DMS114 treated with DMSO at 0.1 percent for 48 hours (cell line): ENCODE results near the gene MXRA5.
"Not testable (repeated sequence)": the region's sequence is repeated elsewhere in the genome, so short reads cannot be mapped to it uniquely, and the experiment has no call there.

Experiments used
- DNase-seq: peaks from one replicate; lab custom pipeline; 2025; ENCODE audit not compliant: unreplicated experiment; lab: John Stamatoyannopoulos, UW

The MXRA5 gene, protein sequence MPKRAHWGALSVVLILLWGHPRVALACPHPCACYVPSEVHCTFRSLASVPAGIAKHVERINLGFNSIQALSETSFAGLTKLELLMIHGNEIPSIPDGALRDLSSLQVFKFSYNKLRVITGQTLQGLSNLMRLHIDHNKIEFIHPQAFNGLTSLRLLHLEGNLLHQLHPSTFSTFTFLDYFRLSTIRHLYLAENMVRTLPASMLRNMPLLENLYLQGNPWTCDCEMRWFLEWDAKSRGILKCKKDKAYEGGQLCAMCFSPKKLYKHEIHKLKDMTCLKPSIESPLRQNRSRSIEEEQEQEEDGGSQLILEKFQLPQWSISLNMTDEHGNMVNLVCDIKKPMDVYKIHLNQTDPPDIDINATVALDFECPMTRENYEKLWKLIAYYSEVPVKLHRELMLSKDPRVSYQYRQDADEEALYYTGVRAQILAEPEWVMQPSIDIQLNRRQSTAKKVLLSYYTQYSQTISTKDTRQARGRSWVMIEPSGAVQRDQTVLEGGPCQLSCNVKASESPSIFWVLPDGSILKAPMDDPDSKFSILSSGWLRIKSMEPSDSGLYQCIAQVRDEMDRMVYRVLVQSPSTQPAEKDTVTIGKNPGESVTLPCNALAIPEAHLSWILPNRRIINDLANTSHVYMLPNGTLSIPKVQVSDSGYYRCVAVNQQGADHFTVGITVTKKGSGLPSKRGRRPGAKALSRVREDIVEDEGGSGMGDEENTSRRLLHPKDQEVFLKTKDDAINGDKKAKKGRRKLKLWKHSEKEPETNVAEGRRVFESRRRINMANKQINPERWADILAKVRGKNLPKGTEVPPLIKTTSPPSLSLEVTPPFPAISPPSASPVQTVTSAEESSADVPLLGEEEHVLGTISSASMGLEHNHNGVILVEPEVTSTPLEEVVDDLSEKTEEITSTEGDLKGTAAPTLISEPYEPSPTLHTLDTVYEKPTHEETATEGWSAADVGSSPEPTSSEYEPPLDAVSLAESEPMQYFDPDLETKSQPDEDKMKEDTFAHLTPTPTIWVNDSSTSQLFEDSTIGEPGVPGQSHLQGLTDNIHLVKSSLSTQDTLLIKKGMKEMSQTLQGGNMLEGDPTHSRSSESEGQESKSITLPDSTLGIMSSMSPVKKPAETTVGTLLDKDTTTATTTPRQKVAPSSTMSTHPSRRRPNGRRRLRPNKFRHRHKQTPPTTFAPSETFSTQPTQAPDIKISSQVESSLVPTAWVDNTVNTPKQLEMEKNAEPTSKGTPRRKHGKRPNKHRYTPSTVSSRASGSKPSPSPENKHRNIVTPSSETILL (N-terminal part only)

DNA sequence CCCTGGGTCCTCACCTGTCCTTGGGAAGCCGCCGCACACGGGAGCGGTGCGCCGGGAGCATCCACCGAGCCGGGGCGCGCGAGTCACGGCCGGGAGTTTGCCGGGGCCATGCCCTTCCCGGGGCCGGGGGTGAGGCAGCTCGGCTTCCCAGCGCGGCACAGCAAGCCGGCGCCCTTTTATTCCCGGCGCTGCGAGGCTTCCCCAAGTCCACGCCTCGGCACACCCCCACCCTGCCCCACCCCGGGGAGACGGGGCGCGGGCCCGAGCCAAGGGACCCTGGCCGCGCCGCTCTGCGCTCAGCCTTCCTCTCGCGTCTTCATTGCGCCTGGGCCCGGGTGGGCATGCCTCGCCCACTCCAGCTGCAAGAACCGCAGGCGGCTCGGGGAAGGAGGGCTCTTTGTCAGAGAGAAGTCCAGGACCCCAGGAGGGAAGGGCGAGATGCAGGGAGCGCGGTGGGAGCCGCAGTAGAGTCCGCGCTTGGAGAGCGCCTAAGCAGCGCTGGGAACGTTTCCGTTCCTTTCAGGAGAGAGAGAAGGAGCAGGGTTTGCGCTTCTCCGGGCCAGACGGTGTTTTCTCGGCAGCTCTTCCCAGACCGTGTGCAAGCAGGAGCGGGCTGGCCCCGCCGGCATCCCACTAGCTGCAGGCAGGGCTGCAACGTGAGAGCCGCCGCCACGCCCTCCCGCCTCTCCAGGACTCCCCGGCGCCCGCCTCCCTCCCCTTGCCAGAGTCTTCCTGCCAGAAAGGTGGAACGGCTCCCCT, at the start of gene MXRA5:
Gene MXRA5, minus strand, starts transcription at position 152 of the 759 bp plus-strand sequence. CDS start 2,819 bp downstream, outside the sequence.
- DNase-seq, result no peak

- DNase-seq, result no peak
Measured at GRCh38 chrX:3393581-3394111, 47.2 kb upstream of the MXRA5 start.

DNA sequence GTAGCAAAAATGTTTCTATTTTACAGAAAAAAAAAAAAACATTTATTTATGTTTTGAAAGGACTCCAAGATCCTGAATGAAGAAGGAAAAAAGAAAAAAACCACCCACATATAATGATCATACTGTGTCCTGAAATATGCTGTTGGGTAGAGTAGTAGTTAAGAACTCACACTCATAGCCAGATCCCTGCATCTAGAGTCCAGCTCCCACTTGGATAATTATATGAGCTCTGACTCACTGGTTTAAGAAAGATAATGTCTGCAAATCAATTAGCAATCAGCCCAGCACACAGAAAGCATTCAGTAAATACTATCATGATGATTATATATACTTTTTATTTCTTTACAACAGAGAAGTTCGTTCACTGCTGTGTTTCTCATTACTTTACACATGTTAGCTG, 46.7 kb upstream of the MXRA5 start:
- no peak for DNase-seq

- no peak for DNase-seq
Measured at GRCh38 chrX:3388457-3388856, 42.0 kb upstream of the MXRA5 start.

GRCh38 chrX:3384327-3384726, 37.9 kb upstream of the MXRA5 start:
- no peak for DNase-seq

DNA sequence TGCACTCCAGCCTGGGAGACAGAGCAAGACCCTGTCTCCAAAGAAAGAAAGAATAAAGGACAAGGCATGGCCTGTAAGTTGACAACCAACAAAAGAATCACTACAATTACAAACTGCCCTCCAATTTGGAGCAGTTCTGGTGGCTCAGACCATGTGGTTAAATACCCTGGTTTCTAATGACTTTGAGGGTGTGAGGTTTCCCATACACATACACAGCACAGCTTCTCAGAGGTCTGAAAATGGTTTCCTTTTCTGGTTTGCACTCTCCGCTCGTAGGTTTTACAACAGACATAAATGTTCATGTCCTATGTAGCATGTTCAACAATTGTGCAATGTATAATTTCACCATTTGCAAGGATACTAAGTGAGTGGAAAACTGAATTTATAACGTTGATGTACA, 34.2 kb upstream of the MXRA5 start:
- no peak for DNase-seq

DNA sequence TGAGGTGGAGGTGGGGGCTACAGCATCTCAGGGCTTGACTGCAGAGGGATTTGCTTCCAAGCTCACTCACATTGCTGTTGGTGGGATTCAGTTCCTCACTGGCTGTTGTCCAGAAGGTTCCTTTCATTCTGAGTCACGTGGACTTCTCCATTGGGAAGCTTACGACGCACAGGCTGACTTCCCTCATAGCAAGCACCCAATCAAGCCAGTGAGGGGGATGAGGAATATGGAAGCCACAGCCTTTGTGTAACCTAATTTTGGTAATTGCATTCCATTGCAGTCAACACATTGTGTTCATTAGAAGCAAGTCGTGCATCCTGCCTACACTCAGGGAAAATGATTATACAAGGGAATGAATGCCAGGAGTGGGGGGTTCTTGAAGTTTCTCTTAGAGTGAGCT, 32.7 kb upstream of the MXRA5 start:
- no peak for DNase-seq

- no peak for DNase-seq
Measured at GRCh38 chrX:3378156-3378555, 31.7 kb upstream of the MXRA5 start.

DNA sequence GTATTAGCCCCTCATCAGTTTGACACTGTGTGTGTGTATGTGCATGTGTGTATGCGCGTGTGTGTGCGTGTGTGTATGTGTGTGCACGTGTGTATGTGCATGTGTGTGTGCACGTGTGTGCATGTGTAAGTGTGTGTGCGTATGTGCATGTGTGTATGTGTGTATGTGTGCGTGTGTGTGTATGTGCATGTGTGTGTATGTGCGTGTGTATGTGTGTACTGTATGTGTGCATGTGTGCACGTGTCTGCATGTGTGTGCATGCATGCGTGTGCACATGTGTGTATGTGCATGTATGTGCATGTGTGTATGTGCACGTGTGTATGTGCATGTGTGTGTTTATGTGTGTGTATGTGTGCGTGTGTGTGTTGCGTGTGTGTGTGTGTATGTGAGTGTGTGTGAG, 31.1 kb upstream of the MXRA5 start:
- no peak for DNase-seq

DNA sequence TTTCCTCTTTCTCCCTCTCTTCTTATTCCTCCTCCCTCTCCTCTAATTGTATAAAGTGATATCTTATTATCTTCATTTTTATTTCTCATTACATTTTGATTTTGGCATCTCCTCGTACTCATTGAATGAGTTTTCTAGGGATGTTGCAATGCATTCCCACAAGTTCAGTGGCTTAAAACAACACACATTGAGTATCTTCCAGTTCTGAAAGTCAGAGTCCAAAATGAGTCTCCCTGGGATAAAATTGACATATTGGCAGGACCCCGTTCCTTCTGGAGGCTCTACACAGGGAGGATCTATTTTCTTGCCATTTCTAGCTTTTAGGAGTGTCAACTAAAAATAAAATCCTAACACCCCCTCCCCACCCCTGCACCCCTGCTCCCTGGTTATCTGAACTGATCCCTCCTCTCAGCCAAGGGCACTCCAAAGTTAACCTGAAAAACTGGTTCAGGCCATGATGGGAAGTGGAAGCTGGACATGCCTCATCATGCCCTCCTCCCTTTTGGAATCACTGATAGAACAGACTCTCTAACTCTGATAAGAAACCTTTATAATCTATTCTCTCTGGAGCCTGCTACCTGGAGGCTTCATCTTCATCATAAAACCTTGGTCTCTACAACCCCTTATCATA, 29.5 kb upstream of the MXRA5 start:
- DNase-seq, result not testable (repeated sequence)

DNA sequence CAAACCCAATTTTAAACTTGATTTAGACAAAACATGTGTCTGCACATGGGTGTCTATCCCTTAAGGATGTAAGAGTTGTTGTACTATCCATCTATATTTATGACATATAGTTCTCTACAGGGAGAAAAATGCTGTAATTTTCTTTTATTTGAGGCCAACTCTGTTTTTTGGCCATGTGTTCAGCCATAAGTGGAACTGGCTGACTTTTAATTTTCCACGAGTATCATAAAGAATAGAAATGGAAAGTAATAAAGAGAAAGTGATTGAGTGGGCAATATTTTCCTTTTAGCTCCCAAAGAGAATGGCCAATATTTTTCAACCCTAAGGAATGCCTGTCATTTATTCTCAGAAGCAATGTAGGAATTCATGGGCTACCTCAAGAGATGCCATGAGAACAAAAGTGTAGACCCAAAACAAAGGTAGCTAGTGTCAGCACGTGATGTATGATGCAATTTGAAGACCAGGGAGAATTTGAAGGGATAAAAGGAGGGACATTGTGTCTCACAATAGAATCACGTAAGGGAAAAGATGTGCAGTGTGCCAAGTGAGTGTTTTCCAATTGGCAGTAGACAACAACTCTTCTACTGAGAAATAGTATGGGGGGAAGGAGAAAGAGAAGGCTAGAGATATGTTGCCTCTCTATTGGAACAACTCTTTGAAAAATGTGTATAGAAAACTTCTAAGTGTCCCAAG, 27.8 kb upstream of the MXRA5 start:
- DNase-seq, result no peak

GRCh38 chrX:3371163-3371562, 24.7 kb upstream of the MXRA5 start:
- no peak for DNase-seq

GRCh38 chrX:3370656-3371055, 24.2 kb upstream of the MXRA5 start:
- DNase-seq, result no peak

DNA sequence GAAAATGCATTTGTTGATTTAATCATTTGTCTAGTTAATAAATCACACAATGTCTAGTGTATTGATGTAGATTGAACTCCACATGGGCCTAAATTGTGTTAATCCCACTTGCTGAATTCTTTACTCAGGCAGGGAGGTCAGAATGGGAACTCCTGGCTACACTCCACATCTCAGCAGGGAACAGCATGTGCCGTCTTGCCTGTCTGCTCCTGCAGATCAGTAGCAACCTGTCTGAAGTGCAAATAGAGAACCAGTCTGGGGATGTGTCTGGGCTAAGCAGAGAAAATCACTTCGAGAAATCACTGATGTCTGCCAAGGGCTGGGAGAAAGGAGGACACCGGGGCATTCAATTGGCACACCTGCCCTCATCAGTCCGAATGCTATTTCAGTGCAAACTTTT, 16.5 kb upstream of the MXRA5 start:
- DNase-seq, result no peak

GRCh38 chrX:3360881-3361280, 14.4 kb upstream of the MXRA5 start:
- no peak for DNase-seq

- DNase-seq, result not testable (repeated sequence)
Measured at GRCh38 chrX:3352741-3353140, 6.3 kb upstream of the MXRA5 start.

DNA sequence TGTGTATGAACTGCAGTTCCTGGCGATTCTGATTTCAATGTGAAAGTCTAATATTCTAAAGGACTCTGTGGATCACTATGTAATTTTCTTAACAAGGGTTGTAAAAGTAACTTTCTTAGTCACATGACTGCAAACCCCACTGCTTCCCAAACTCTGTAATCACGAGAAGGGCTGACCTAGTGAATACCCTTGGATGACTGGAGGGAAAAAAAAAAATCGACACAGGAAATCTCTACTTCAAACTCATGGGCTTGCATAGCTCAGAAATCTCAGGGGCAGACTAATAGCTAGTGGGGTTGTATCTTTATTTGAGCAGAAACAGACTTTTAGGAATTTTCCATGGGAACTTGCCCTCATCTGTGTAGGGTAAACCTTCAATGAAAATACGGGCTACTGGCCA, 4.8 kb upstream of the MXRA5 start:
- no peak for DNase-seq

DNA sequence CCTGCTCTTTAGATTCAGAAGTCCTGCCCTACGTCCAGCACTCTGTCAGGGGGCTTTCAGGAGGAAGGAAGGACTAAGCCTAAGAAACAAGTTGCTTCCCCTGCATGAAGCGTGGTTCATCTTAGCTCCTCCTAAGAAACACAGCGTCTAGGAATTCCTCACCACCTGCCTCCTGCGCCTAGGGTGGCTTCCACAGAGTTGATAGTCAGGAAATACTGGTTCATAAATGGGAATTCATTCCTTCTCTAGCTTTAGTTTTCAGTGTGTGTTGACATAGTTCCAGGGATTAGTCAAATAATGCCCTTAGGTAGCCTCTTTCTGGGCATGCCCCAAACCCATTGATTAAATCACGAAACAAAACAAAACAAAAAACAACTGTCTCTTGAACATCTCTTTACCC, 1.7 kb upstream of the MXRA5 start:
- no peak for DNase-seq
